Smooth muscle cell of the pulmonary artery (primary cell): ENCODE results near the gene TSR2. TPM values are rescaled to one million over a fixed set of nuclear protein-coding genes. Genes with fewer than 3 reads are reported as not detected.

Experiments used
- total RNA-seq: library from RNA; depleted of rRNA; stranded (reverse); fragments of >200 nt; gene quantifications from 2 replicates; pipeline ENCODE4 v1.2.3, GENCODE V29; 2014

The TSR2 gene
- total RNA-seq: 11.9 and 13.6 TPM in 2 replicates

GRCh38 chrX:54439960-54440871, at the start of gene TSR2:
Gene TSR2 (plus strand): TSS chrX:54440404. CDS start chrX:54440422, 18 bp downstream.

Other genes with a start within 250 kb of the TSR2 start
- gene WNK3, start 82.4 kb upstream of the TSR2 start, total RNA-seq: 0.86 and 1.5 TPM in 2 replicates
- 8.5 and 9.5 TPM in 2 replicates for gene FGD1, start 55.8 kb downstream of the TSR2 start, total RNA-seq
- gene GNL3L, start 89.8 kb downstream of the TSR2 start, total RNA-seq: 26.3 and 36.1 TPM in 2 replicates